PC-9 (cell line): ENCODE measurements around the gene MERTK. TPM values are rescaled to one million over a fixed set of nuclear protein-coding genes. Genes with fewer than 3 reads are reported as not detected.

ENCODE experiments used
- BruUV-seq: library from RNA; stranded (reverse); fragments of 400-500 nt; replicated peaks from 2 replicates; lab custom pipeline; 2021; lab: Mats Ljungman, UMichigan
- CTCF ChIA-PET: fragments of 300-600 bp; sonication (Branson Sonifier 250); formaldehyde crosslinking; loops from one replicate; lab custom pipeline; 2022; ENCODE audit warnings: antibody characterized with exemption; lab: Charles Lee
- POLR2A ChIA-PET: fragments of 300-600 bp; sonication (Branson Sonifier 250); formaldehyde crosslinking; loops from one replicate; lab custom pipeline; 2022; ENCODE audit warnings: antibody characterized with exemption; ENCODE audit not compliant: unreplicated experiment; lab: Charles Lee
- DNase-seq, 2 experiments: peaks; one replicate each; pipeline versions ENCODE4 v3.0.0 to v3.0.0-alpha.2; 2015 to 2022; ENCODE audit warnings: mixed read lengths in 1 of 2
- H2AFZ ChIP-seq: fragments of 200-600 bp; sonication (generic); 2 replicates; pipeline ENCODE4 v1.8.1; 2017; ENCODE audit warnings: antibody characterized with exemption
- H3F3A ChIP-seq: fragments of 200-600 bp; sonication (generic); 2 replicates; pipeline ENCODE4 v1.8.1; 2017; ENCODE audit warnings: antibody characterized with exemption, mild to moderate bottlenecking, low read depth; ENCODE audit not compliant: insufficient read depth
- H3K27ac ChIP-seq: fragments of 200-600 bp; sonication (generic); 2 replicates; pipeline ENCODE4 v1.6.1; 2016; ENCODE audit warnings: mixed run types
- H3K27me3 ChIP-seq: fragments of 200-600 bp; sonication (generic); 2 replicates; pipeline ENCODE4 v1.6.1; 2016; ENCODE audit warnings: low read depth, mixed run types; ENCODE audit not compliant: insufficient read depth
- H3K36me3 ChIP-seq: fragments of 200-600 bp; sonication (generic); 2 replicates; pipeline ENCODE4 v1.6.1; 2016; ENCODE audit warnings: low read depth, mixed run types
- H3K4me1 ChIP-seq: fragments of 200-600 bp; sonication (generic); replicated peaks from 2 replicates; pipeline ENCODE4 v1.6.1; 2016; ENCODE audit warnings: mixed run types; ENCODE audit not compliant: insufficient read depth
- H3K4me2 ChIP-seq: fragments of 200-600 bp; sonication (generic); 2 replicates; pipeline ENCODE4 v1.6.1; 2017; ENCODE audit warnings: mixed run types
- H3K4me3 ChIP-seq: fragments of 200-600 bp; sonication (generic); 2 replicates; pipeline ENCODE4 v1.6.1; 2016; ENCODE audit warnings: mixed run types
- H3K79me2 ChIP-seq: fragments of 200-600 bp; sonication (generic); 2 replicates; pipeline ENCODE4 v1.6.1; 2017; ENCODE audit warnings: low read depth, mixed run types
- H3K9me2 ChIP-seq: fragments of 200-600 bp; sonication (generic); 2 replicates; pipeline ENCODE4 v1.8.1; 2017; ENCODE audit warnings: mild to moderate bottlenecking; ENCODE audit not compliant: insufficient read depth
- H3K9me3 ChIP-seq: fragments of 200-600 bp; sonication (generic); 2 replicates; pipeline ENCODE4 v1.8.1; 2016; ENCODE audit warnings: low read depth; ENCODE audit not compliant: insufficient read depth
- H4K20me1 ChIP-seq: fragments of 200-600 bp; sonication (generic); 2 replicates; pipeline ENCODE4 v1.8.1; 2017; ENCODE audit not compliant: insufficient read depth
- CTCF ChIP-seq: fragments of 200-600 bp; sonication (generic); conservative IDR thresholded peaks from 2 replicates; pipeline ENCODE4 v1.6.1; 2017; ENCODE audit warnings: mixed run types, antibody characterized with exemption, mild to moderate bottlenecking, moderate library complexity
- EZH2 ChIP-seq: fragments of 200-600 bp; sonication (generic); IDR thresholded peaks from 2 replicates; pipeline ENCODE4 v1.8.0; 2017; ENCODE audit warnings: antibody characterized with exemption, low read depth
- intact Hi-C: fragments of 100-400 bp; cut with micrococcal nuclease; formaldehyde crosslinking; loops from one replicate; pipeline ENCODE4 v1.10.0; 2022; ENCODE audit not compliant: unreplicated experiment
- total RNA-seq: library from RNA; stranded (reverse); gene quantifications from 2 replicates; pipeline ENCODE4 v1.2.3, GENCODE V29; 2021

MERTK gene
- total RNA-seq, 1 experiment from 2014 or later: 1.6 TPM

- TF ChIP-seq CTCF (no peak), EZH2 (no peak)
- H4K20me1 ChIP-seq: no peaks in the 10 kb centered on the region
- intact Hi-C loops: loop anchor here (5.0 kb wide), 1 partner anchor 62 kb away; no protein-coding TSS in a partner anchor
- H3K79me2 ChIP-seq: no peaks in the 10 kb centered on the region
- CTCF ChIA-PET: no interaction called here
- H3K27ac ChIP-seq: peak overlapping the region; percentile 59
- peak; percentile 66 to 91 for DNase-seq
- H3K9me3 ChIP-seq: no peaks in the 10 kb centered on the region
- no peaks in the 10 kb centered on the region for H3K9me2 ChIP-seq
- no peaks in the 10 kb centered on the region for H3K27me3 ChIP-seq
- no peak overlapping the region; the same call in 1 of the 2 replicates for H2AFZ ChIP-seq
- peak overlapping the region; percentile 54 for H3K4me2 ChIP-seq
- no peak overlapping the region for H3K4me3 ChIP-seq
- peaks cover 41% of the 10 kb centered on the region for H3K4me1 ChIP-seq
- no peaks in the 10 kb centered on the region for H3K36me3 ChIP-seq
- no TSS peak for BruUV-seq
- POLR2A ChIA-PET: interaction anchor here (0.6 kb wide), 1 partner anchor 26 kb away, joined by 3 read pairs; no protein-coding TSS in a partner anchor
- 0 out of 2 replicates have a peak, but pooled peaks cover 5% of the 10 kb centered on the region for H3F3A ChIP-seq
Measured at GRCh38 chr2:111919794-111920608, 21.6 kb downstream of the MERTK start.

- no peaks in the 10 kb centered on the region for H4K20me1 ChIP-seq
- ChIA-PET POLR2A (no interaction called here), CTCF (no interaction called here)
- no peak for DNase-seq
- intact Hi-C loops: loop anchor here (5.0 kb wide), 1 partner anchor 59 kb away; no protein-coding TSS in a partner anchor
- no peaks in the 10 kb centered on the region for H3K9me3 ChIP-seq
- H2AFZ ChIP-seq: no peak overlapping the region
- no peak overlapping the region for H3K4me3 ChIP-seq
- no TSS peak for BruUV-seq
- TF ChIP-seq EZH2 (no peak), CTCF (no peak)
- no peak overlapping the region for H3K4me2 ChIP-seq
- 0 out of 2 replicates have a peak, but pooled peaks cover 5% of the 10 kb centered on the region for H3F3A ChIP-seq
- H3K79me2 ChIP-seq: no peaks in the 10 kb centered on the region
- peaks cover 40% of the 10 kb centered on the region for H3K4me1 ChIP-seq
- no peaks in the 10 kb centered on the region for H3K9me2 ChIP-seq
- H3K27ac ChIP-seq: no peak overlapping the region
- no peaks in the 10 kb centered on the region for H3K27me3 ChIP-seq
- H3K36me3 ChIP-seq: no peaks in the 10 kb centered on the region
Measured at GRCh38 chr2:111923276-111923804, 24.9 kb downstream of the MERTK start.

- DNase-seq: peak in 1 of 2 experiments; percentile 51
- intact Hi-C loops: loop anchor here (5.0 kb wide), 1 partner anchor 58 kb away; no protein-coding TSS in a partner anchor
- CTCF ChIA-PET: no interaction called here
- 0 out of 2 replicates have a peak, but pooled peaks cover 5% of the 10 kb centered on the region for H3F3A ChIP-seq
- no peaks in the 10 kb centered on the region for H3K27me3 ChIP-seq
- H3K4me2 ChIP-seq: 0 out of 2 replicates have a peak overlapping the region, but pooled peaks have one; percentile 2
- H3K9me2 ChIP-seq: no peaks in the 10 kb centered on the region
- H3K79me2 ChIP-seq: no peaks in the 10 kb centered on the region
- H3K36me3 ChIP-seq: no peaks in the 10 kb centered on the region
- peaks cover 27% of the 10 kb centered on the region for H3K4me1 ChIP-seq
- POLR2A ChIA-PET: no interaction called here
- H4K20me1 ChIP-seq: no peaks in the 10 kb centered on the region
- no TSS peak for BruUV-seq
- H2AFZ ChIP-seq: no peak overlapping the region
- TF ChIP-seq EZH2 (no peak), CTCF (no peak)
- no peak overlapping the region for H3K4me3 ChIP-seq
- H3K27ac ChIP-seq: no peak overlapping the region
- no peaks in the 10 kb centered on the region for H3K9me3 ChIP-seq
Measured at GRCh38 chr2:111924617-111925107, 26.3 kb downstream of the MERTK start.
